ENCODE measurements around the gene COP1. TPM values are rescaled to one million over a fixed set of nuclear protein-coding genes. Genes with fewer than 3 reads are reported as not detected.
"Not testable (repeated sequence)": the region's sequence is repeated elsewhere in the genome, so short reads cannot be mapped to it uniquely, and the experiment has no call there.

Gene COP1
- total RNA-seq, 2 donors from 2014 or later: 58.1 to 60.7 TPM

DNA sequence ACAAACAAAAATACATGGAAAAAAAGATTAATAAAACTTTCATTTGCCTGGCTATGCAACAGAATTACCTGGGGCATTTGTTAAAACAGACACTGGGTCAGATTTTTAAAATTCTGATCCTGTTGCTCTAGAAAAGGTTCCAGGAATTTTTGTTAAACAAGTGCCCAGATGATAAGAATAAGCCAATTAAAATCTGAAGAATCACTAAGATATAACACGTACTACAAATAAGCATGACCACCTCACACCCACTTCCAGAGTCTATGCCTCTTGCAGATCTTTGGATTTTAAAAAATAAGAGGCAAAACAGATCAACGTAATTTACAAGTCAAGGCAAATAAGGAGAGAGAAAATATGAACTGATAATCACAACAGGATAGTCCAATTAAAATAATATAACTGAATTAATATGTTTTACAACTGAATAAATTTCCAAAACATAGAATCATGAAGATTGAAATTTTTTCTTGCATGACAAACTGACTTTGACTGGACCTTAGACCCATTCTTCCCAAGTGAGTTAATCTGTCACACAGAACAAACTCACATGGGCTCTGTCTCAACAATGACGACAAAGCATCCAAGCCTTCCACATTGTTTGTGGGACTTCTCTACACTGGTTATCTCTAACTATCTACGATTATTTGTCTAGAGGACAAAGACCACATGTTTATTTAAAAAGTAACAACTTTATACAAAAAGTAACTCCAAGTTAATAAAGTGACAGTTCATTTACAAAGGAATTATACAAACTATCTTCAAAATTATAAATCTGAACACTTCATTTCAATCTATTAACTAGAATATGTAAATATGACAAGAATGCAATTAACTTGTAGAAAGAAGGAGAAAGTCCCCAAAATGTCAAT, 56.9 kb downstream of the COP1 start:
- peak; percentile 97 for ATAC-seq
- DNase-seq: no peak
- intact Hi-C loops (cut with DNase I, micrococcal nuclease): no loop called here

GRCh38 chr1:176144526-176144925, 62.6 kb downstream of the COP1 start:
- intact Hi-C loops (cut with DNase I, micrococcal nuclease): no loop called here
- DNase-seq: no peak
- no peak for ATAC-seq

DNA sequence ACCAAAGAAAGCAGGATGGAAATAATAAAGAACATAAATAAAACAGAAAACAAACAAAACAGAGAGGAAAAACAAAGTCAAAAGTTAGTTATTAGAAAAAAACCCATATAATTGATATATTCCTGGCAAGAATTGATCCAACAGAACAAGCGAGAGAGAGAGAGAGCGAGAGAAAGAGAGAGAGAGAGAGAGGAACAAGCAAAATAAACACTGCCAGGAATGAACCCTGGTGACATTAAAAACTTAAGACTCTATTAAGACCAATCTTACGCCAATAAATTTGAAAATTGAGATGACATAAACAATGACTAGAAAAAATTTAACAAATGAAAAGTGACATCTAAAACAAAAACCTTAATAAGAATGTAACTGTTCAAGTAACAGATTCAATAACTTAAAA, 64.1 kb downstream of the COP1 start:
- ATAC-seq (no peak), DNase-seq (no peak)
- intact Hi-C loops (cut with DNase I, micrococcal nuclease): no loop called here

DNA sequence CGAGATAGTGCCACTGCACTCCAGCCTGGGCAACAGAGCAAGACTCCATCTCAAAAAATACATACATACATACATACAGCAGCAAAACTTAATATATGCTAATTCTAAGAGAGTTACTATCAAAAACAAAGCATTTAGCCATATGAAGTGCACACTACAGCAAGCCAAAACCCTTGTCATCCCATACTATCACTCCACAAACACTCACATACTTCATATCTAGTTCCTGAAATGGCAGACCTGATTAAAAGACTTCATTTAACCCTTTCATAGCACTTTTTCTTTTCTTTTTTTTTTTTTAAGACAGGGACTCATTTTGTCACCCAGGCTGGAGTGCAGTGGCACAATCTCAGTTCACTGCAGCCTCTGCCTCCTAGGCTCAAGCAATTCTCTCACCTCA, 65.6 kb downstream of the COP1 start:
- DNase-seq (no peak), ATAC-seq (no peak)
- intact Hi-C loops (cut with DNase I, micrococcal nuclease): no loop called here

- no peak for ATAC-seq
- intact Hi-C loops (cut with DNase I, micrococcal nuclease): no loop called here
- DNase-seq: no peak
Observed at GRCh38 chr1:176136891-176137290, 70.2 kb downstream of the COP1 start.

- DNase-seq (no peak), ATAC-seq (no peak)
- intact Hi-C loops (cut with DNase I, micrococcal nuclease): no loop called here
Observed at GRCh38 chr1:176134666-176135065, 72.4 kb downstream of the COP1 start.

DNA sequence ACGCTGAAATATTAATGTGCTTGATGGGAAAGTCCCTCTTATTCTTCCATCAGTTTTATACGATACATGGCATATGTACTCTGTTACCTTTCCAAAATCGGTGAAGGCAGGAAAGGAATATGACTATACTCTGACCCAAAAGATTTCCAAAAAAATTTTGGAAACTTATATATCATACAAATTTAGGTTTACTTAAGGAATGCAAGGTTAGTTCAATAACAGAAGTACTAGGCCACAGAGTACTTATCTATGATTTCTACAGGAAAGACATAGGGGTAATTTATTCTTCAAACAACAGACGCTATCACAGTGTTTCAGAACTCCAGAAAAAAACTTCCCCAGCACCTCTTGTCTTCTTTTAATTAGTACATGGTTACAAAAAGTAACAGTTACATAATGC, 84.8 kb downstream of the COP1 start:
- ATAC-seq (no peak), DNase-seq (no peak)
- intact Hi-C loops (cut with DNase I, micrococcal nuclease): no loop called here

DNA sequence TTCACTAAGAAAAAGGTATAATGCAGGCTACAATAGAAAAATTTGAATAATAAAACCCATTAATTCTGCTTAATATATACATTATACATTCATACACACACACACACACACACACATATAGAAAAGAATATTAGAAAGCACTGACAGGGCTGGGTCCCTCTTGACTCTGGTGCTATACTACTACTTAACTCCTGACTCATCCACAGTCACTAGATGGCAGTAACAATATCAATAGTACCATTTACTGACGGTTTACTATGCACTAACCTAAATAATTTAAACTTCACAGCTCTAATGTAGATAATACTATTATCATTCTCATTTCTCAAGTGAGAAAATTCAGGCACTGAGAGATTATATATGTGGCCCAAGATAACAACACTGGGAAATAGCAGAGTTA, 87.5 kb downstream of the COP1 start:
- intact Hi-C loops (cut with DNase I, micrococcal nuclease): no loop called here
- peak; percentile 57 for ATAC-seq
- DNase-seq: no peak

DNA sequence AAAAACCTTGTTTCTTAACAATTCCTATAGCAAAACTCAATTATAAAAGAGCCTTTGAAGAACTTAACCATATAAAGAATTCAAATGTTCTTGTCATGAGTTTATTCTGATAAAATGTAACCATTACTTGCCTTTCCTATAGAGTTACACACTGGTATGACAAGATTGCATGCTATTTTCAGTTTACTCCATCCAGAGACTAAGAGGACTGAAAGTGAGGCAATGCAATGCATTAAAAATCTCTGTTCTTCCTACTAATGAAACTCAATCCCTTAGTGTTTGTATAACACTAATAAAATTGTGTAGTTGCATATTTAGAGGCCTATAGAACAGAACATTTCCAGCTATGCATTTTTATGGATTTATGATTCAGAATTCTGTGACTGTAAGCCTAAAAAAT, 88.1 kb downstream of the COP1 start:
- ATAC-seq: no peak
- no peak for DNase-seq
- intact Hi-C loops (cut with DNase I, micrococcal nuclease): no loop called here

GRCh38 chr1:176111835-176112234, 95.3 kb downstream of the COP1 start:
- no peak for ATAC-seq
- no peak for DNase-seq
- intact Hi-C loops (cut with DNase I, micrococcal nuclease): no loop called here

- ATAC-seq: no peak
- intact Hi-C loops (cut with DNase I, micrococcal nuclease): no loop called here
- no peak for DNase-seq
Observed at GRCh38 chr1:176110203-176110602, 96.9 kb downstream of the COP1 start.

- ATAC-seq (no peak), DNase-seq (no peak)
- intact Hi-C loops (cut with DNase I, micrococcal nuclease): no loop called here
Observed at GRCh38 chr1:176102768-176103350, 104.2 kb downstream of the COP1 start.

- ATAC-seq (no peak), DNase-seq (no peak)
- intact Hi-C loops (cut with DNase I, micrococcal nuclease): no loop called here
Observed at GRCh38 chr1:176101951-176102642, 105.0 kb downstream of the COP1 start.

GRCh38 chr1:176098560-176098959, 108.5 kb downstream of the COP1 start:
- intact Hi-C loops (cut with DNase I, micrococcal nuclease): no loop called here
- no peak for ATAC-seq
- no peak for DNase-seq

DNA sequence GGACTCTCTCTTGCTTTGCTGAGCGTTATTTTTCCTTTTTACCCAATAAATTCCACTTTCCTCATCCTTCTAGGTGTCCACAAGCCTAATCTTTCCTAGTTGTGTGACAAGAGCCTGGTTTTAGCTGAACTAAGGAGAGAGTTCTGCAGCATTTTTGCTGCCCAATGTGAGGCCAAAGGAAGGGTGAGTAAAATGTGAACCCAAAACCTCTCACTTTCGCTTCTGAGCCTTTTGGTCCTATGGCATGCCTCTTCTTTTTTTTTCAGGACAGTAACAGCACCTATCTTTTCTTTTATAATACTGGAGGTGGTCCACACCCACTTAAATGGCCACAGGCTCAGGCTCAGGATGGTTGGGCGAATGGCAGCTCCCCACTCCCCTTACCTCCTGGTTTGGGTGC, 111.1 kb downstream of the COP1 start:
- ATAC-seq (no peak), DNase-seq (no peak)
- intact Hi-C loops (cut with DNase I, micrococcal nuclease): no loop called here

DNA sequence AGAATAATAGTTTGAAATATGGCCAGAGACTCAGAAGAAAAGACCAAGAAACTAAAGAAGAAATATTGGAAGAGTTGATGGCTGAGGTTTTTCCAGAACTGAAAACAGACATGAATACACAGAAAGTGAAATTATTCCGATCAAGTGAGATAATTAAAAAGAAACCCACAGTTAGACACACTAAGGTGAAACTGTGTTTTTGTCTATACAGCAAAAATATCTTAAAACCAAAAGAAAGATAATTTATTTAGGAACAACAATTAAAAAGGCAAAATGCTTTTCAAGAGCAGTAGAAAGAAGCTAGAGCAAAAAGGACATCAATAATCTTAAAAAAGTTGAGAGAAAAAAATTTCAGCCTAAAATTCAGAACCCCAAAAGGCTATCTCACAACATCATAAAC, 116.3 kb downstream of the COP1 start:
- intact Hi-C loops (cut with DNase I, micrococcal nuclease): no loop called here
- DNase-seq (no peak), ATAC-seq (no peak)

- intact Hi-C loops (cut with DNase I, micrococcal nuclease); DNase-seq; ATAC-seq: not testable (repeated sequence)
Observed at GRCh38 chr1:176087746-176088145, 119.3 kb downstream of the COP1 start.

GRCh38 chr1:176073524-176074157, 133.4 kb downstream of the COP1 start:
- intact Hi-C loops (cut with DNase I, micrococcal nuclease): no loop called here
- ATAC-seq: peak; percentile 84
- peak in 1 of 2 donors; percentile 30 for DNase-seq

DNA sequence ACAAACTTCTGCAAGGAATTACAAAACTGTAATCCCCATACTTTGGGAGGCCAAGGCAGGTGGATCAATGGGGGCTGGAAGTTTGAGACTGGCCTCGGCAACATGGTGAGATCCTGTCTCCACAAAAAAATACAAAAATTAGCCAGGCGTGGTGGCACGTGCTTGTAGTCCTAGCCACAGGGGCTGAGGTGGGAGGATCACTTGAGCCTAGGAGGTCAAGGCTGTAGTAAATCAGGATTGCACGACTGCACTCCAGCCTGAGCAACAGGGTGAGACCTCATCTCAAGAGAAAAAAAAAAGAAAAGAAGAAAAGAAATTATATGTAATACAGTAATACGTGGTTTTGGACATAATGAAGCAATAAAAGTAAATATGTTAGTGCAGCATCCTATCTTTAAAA, 138.2 kb downstream of the COP1 start:
- no peak for ATAC-seq
- no peak for DNase-seq
- intact Hi-C loops (cut with DNase I, micrococcal nuclease): no loop called here

- intact Hi-C loops (cut with DNase I, micrococcal nuclease): no loop called here
- DNase-seq (no peak), ATAC-seq (no peak)
Observed at GRCh38 chr1:176068256-176068655, 138.8 kb downstream of the COP1 start.

Measured in left colon (tissue), 2 donors.